Measurements from ENCODE around the gene FHIT.

DNA sequence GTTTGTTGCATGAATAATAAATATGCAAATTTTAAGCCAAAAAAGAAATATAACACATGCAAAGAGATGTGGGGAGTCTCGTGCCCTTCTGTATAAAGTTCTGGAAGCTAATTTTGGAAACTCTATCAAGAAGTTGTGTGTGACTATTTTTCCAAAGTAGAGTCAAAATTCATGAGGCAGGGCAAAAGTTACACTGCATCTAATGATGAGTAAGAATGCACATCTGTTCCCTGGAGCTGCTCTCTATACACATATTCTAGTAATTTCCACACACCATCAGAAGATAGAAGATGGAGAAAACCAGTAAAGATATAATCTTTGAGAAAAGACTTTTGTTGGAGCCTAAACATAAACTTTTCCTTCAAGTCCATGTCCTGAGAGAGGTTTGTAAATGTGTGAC, 199.6 kb downstream of the FHIT start:
- TF ChIP-seq, protein P1, sequence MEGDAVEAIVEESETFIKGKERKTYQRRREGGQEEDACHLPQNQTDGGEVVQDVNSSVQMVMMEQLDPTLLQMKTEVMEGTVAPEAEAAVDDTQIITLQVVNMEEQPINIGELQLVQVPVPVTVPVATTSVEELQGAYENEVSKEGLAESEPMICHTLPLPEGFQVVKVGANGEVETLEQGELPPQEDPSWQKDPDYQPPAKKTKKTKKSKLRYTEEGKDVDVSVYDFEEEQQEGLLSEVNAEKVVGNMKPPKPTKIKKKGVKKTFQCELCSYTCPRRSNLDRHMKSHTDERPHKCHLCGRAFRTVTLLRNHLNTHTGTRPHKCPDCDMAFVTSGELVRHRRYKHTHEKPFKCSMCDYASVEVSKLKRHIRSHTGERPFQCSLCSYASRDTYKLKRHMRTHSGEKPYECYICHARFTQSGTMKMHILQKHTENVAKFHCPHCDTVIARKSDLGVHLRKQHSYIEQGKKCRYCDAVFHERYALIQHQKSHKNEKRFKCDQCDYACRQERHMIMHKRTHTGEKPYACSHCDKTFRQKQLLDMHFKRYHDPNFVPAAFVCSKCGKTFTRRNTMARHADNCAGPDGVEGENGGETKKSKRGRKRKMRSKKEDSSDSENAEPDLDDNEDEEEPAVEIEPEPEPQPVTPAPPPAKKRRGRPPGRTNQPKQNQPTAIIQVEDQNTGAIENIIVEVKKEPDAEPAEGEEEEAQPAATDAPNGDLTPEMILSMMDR (IDR thresholded peaks at IDR 0.05; ENCODE audit: insufficient read depth, low read length, poor library complexity, severe bottlenecking): no peak
- no peak for TF ChIP-seq EZH2phosphoT487 (conservative IDR thresholded peaks at IDR 0.05; ENCODE audit: low read length)
